GM12874 (cell line): Measurements from ENCODE around the gene EFCAB8.

ENCODE experiments used
- CTCF ChIP-seq: IDR thresholded peaks from 2 replicates; pipeline ENCODE4 v1.5.1; 2011; ENCODE audit warnings: low read depth, mild to moderate bottlenecking, control low read depth, low read length, moderate library complexity; ENCODE audit not compliant: insufficient read depth

EFCAB8 gene

GRCh38 chr20:32869562-32869961 lies 10.8 kb downstream of the EFCAB8 start:
- TF ChIP-seq CTCF, result no peak

- no peak for TF ChIP-seq CTCF
Measured at GRCh38 chr20:32870985-32871384, 12.3 kb downstream of the EFCAB8 start.

- no peak for TF ChIP-seq CTCF
Measured at GRCh38 chr20:32871627-32872160, 13.0 kb downstream of the EFCAB8 start.

- TF ChIP-seq CTCF, result no peak
Measured at GRCh38 chr20:32872266-32872665, 13.5 kb downstream of the EFCAB8 start.

- TF ChIP-seq CTCF, result no peak
Measured at GRCh38 chr20:32875673-32876072, 16.9 kb downstream of the EFCAB8 start.

- TF ChIP-seq CTCF, result no peak
Measured at GRCh38 chr20:32877507-32877906, 18.8 kb downstream of the EFCAB8 start.

GRCh38 chr20:32878820-32879219 lies 20.1 kb downstream of the EFCAB8 start:
- TF ChIP-seq CTCF, result no peak
